Stimulated activated CD8-positive, alpha-beta memory T cell treated with anti-CD3 and anti-CD28 coated beads, Interleukin-2, amount 100 ng/mL, for 1 hour (primary cell): ENCODE measurements around the gene MRPS2.
"Not testable (repeated sequence)": the region's sequence is repeated elsewhere in the genome, so short reads cannot be mapped to it uniquely, and the experiment has no call there.

Experiments used
- DNase-seq, 2 donors: peaks; one replicate each; pipeline ENCODE4 v3.0.0-alpha.2; 2020; ENCODE audit warnings: low read depth in 2 of 2

MRPS2 gene

DNA sequence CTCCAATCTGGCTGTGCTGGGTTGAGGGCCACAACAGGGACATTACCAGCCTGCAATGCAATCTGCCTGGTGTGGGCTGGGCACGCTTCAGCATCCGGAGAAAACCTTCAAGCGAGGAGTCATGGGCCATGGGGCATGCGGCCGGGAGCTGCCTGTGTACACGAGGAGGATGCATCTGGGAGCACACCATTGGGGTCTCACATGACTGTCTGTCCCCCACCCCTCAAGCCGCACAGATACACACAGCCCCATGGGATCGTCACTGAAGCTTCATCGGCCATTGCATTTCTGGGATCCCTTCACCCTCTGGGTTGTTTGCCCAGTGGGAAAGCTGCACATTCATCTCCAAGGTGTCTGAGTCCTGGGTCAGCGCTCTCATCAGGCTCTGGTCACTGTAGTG, 30.6 kb downstream of the MRPS2 start:
- DNase-seq = no peak

DNA sequence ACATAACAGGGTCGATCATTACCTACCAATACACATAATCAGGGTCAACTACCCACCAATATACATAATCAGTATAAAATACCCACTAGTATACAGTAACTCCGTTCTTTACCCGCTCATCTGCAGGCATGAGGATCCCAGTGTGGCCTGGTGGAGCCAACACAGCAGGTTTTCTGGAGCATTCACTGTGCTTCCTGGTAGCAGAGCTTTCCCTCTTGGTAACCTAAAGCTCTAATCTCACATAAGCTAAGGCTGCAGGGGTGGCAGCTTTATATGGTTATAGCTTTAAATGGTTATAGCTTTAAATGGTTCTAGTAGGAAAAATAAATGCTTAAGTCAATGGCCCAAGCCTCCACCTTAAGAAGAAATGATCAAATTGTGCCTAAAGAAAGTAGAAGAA, 32.6 kb downstream of the MRPS2 start:
- no peak for DNase-seq

DNA sequence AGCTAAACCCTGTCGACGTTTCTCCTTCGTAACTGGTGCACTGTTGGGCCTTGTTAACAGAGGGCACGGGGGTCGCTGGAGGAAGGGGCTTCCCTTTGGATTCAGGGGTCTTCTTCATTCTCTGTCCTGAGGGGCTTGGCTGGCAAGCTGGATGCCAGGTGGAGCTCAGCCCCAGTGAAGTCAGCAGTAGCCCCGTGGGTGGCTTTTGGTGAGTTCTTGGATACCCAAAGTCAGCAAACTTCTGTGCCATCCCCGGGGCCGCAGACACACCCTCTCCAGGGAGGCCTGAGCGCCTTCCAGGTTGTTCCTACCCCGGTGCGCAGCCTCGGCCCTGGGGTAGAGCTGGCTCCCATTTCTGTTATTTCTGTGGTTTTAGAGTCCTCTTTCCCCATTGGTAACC, 33.2 kb downstream of the MRPS2 start:
- DNase-seq = no peak

DNA sequence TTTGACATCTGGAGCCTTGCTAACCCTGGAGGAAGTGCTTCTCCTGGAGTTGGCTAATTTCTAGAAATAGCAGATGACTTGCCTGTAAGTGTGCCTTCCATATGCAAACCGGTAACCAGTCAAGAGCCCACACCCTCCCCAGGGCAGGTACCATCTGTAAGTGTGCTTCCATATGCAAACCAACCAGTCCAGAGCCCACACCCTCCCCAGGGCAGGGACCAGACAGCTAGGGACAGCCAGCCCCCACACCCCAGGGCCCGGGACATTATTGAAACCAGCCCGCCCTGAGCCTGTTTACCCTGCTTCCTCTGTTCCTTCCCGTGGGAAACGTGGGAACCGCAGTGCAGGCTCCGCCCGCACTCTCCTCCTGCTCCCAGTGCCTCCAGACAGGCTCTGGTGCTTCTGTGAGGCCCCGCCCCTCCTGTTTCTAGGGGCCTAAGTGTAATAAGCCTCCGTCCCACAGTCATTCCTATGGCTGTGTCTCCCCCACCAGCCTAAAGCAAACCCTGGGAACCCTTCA, 33.8 kb downstream of the MRPS2 start:
- DNase-seq = not testable (repeated sequence)

DNA sequence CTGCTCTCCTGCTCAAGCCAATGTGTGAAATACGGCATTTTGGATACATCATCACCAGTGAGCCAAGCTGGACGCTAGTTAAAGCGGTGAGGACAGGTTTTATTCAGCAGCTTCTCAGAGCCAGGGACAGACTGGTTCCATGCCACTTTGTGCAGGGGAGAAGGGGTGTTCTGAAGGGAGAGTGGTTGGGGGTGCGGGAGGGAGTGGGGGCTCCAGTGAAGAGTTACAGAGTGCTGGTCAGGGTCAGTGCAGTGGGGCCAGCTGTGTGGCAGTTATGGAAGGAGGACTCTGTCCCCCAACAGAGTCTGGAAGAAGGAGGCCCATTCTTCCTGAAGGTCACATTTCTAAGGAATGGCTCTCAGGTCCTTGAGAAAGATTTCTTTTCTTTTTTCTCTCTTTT, 34.3 kb downstream of the MRPS2 start:
- DNase-seq = not testable (repeated sequence)

DNA sequence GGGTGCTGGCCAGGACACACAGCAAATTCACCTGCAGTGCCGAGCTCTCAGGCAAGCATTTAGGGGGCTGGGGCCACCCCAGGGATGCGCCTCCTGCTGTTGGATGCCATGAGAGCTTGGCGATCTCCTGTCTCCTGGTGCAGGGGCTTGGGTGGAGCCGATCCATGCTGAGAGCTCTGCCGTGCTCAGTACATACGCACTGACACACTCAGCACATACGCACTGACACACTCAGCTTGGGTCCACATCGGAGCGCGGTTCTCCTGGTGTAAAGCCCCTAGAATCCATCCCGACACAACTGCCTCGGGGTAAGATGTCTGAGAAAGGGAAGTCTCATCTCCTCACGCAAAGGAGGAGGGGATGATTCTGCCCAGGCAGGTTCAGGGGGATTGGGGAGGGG, 35.1 kb downstream of the MRPS2 start:
- not testable (repeated sequence) for DNase-seq

DNA sequence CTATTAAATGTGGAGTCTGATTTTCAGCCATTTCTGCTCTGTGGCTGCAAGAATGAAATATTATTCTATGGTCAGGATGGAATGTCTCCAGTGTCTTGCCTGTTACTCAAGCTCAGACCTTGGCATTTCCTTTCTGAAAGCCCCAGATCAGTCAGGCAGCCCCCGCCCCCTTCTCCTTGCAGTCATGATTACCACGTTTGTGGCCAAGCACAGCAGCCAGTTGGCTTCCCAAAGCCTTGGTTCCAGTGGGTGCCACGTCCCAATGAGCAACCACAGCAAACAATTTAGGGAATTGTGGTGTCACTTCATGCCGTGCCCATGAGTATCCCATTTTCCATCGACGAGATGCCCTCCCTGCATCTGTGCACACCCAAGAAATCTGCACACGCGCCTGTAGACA, 35.7 kb downstream of the MRPS2 start:
- DNase-seq = no peak

DNA sequence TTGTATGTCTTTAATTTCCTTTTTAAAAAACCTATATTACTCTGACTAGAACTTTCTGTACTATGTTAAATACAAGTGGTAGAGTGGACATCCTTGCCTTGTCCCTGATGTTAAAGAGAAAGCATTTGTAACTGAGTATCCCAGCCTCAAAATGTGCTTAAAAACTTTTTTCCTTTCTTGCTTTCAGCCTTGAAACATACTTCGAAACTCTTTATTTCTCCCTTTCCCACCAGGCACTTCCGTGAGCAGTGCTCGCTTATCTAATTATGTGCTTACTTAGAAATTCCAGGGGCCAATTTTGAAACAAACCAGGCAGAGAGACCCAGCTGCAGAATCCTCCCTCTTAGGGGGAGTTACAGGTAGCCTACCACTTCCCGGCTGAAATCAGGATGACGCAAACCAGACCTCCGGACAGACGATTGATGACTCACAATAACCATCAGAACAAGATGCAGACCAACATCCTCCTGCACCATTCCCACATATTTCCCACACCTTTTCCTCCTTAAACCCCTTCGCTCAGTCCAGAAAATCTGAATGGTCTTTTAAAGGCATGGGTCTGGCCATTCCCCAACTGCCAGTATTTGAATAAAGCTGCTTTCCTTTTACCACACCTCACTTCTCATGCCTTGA, 42.9 kb downstream of the MRPS2 start:
- DNase-seq = not testable (repeated sequence)

DNA sequence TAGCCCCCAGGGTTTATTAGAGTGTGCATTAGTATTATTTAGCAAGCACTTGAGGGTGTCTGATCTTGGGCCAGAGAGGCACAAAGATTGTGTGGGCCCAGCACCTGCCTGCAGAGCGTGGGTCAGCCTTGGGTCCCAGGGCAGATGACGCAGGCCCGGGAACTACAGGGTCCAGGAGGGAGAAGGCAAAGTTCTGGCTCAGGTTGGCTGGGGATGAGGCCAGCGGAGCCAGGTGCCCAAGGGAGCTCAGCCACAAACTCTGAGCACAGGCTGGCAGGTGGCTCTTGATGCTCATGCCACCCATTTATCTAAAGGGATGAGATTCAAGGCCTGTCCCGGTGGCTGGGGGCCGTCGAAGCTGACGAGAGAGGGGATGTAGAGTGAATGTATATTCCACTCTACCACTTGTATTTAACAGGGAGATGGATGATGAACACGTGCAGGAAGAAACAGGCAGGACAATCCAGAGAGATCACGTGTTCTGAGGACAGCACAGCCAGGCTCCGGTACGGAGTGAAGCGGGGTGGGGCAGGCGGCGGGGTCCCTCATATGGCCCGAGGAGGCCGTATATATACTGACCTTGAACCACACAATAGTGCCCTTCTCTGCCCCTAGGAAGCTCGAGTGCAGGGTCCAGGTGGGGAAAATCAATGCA, 44.6 kb downstream of the MRPS2 start:
- no peak for DNase-seq

DNA sequence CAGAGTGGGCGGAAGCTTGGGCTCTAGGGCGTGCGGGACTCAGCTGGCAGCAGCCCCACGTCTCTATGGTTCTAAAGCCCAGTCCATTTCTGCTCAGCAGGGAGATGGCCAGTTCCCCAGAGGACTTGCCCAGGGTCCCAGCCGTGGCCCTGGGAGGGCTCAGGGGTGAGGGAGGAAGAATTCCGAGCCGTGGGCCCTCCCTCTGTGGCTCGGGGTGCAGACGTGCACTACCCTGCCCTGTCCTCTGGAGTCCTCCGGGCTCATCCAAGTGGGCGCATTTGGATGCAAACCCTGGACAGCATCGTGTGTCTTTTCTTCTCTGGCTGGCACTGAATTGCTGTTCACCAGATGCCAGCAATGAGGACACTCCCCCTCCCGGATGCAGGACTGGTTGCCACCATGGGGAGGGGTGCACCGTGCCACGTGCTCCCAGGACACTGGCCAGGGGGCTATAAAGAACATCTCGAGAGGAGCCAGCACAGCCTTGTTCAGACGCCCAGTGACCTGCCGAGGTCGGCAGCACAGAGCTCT, 45.2 kb downstream of the MRPS2 start, which contains the start of gene OBP2A:
TSS of gene OBP2A (plus strand) at position 481 of the 531 bp plus-strand sequence. CDS start 55 bp downstream, outside the sequence.
- not testable (repeated sequence) for DNase-seq

DNA sequence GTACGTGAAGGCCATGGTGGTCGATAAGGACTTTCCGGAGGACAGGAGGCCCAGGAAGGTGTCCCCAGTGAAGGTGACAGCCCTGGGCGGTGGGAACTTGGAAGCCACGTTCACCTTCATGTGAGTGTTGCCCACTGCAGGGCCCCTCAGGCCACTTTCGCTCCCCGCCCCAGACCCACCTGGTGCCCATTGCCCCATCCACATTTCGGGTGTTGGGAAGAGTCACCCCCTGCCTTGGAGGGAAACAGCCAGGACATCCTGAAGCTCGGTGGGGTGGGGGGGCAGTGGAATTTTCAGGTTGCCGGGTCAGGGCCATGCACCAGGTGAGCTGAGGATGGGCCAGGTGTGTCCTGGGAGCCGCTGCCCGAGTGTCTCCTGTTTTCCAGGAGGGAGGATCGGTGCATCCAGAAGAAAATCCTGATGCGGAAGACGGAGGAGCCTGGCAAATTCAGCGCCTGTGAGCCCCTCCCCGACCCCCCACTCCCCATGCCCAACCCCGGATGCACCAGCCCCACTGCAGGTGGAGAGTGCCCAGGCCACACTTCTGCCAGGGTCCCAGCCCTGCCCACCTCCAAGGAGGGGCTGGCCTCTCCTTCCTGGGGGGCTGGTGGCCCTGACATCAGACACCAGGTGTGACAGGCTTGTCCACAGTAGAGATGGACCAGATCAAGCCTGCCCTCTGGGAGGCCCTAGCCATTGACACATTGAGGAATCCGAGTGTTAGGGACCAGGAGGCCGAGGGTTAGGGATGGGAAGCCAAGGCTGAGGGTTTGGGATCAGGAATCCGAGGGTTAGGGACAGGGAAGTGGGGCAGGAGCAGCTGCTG, 46.5 kb downstream of the MRPS2 start:
- DNase-seq = not testable (repeated sequence)

DNA sequence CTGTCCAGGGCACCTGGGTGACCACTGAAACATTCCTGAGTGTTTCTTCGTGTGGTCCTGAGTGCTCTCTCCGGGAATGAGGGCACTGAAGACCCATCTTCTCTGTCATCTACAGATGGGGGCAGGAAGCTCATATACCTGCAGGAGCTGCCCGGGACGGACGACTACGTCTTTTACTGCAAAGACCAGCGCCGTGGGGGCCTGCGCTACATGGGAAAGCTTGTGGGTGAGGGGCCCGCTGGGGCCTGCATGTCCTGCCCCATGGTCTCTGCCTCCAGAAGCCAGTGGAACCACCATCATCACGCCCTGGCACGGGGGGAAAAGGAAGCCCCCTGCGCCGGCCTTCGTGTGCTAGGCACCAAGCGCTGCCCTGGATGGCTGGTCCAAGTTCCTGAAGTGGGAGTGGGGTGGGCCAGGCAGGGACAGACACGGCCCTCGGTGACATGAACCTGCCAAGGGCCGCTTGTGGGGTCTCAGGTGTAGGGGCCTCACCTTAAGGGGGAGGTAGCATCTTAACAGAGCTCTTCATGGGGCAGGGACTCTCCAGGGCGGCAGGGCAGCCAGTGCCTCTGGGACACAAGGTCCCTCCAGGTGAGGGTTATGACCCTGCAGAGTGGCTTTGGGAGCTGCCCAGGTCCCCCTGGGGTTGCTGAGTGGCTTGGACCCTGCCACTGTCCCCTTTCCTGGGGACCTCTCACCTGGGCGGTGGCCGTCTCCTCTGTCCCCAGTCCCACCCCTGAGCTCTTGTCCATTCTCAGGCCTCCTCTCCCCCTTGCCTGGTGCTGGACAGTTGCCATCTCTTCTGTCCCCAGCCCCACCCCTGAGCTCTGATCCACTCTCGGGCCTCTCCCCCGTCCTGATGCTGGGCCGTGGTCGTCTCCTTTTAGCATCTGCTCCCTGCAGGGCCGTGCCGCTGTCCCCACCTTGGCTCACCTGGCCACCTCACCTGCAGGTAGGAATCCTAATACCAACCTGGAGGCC, 47.6 kb downstream of the MRPS2 start:
- no peak for DNase-seq

DNA sequence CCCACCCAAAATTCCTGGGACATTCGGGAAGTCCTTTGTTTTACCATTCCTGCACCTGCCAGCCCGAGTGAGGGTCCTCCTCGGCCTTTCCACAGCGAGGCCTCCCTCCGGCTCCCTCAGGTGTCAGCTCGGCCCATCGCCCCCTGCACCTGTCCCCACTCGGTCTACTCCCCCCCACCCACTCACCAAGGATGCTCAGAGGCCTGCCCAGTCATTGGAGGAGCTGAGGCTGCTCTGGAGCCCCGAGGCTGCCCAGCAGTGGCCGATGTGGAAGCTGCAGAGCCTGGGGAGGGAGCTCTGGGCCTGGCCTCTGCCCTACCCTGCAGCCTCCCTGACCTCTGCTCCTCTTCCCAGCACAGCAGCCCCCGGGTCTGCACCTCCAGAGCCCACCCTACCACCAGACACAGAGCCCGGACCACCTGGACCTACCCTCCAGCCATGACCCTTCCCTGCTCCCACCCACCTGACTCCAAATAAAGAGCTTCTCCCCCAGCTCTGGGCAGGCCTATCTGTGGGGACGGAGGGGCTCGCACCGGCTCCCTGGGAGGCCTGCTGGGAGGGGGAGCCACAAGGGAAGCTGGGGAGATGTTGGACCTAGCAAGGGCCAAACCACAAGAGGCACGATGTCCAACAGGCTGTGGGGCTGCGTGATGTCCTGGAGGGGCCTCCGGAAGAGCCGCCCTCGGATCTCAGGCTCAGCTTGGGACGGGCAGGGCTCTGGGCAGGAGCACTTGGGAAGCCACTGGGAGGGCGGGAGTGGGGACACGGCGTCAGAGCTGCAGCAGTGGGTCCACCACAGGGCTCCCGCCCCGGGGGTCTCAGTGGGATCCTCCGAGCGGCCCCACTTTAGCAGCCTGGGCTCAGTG, 49.2 kb downstream of the MRPS2 start:
- DNase-seq = not testable (repeated sequence)

DNA sequence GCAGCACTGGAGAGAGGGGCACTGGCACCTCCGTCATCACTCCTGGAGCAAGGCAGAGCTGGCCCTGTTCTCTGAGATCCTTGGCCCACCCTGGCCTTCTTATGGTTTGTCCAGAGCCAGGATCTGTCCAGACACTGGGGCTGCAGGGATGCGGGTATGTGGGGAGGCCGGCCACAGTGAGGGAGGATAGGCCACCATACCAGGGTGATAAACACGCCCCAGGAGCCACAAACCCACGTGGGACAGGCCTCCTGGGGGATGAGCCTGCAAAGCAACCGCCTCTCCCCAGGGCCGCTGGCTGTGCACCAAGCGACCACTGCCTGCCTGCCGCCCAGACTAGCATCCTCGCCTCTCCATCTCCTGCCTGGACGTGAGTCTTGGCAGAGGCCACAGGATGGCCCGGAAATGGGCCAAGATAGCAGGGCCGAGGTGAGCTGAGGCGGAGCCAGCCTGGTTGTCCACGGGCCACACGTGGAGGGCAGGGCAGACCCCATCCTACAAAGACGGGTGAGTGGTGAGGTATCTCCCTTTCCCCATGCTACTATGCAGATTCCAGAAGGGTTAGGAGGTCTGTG, 49.9 kb downstream of the MRPS2 start:
- no peak for DNase-seq

DNA sequence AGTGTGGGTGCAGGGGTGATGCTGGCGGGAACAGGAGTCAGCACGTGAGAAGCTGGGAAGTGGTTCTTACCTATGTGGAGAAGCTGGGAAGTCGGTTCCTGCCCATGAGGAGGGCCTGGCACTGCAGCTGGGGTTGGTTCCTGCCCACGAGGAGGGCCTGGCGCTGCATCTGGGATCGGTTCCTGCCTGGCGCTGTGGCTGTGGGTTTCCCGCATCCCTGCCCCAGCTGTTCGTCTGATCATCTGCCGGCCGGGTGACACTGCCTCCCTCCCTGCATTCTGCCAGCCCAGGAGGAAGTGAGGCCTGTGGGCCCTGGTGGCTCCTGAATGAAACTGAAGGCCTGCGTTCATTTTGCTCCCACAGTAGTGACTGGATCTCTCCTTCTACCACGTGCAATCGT, 50.5 kb downstream of the MRPS2 start:
- no peak for DNase-seq

DNA sequence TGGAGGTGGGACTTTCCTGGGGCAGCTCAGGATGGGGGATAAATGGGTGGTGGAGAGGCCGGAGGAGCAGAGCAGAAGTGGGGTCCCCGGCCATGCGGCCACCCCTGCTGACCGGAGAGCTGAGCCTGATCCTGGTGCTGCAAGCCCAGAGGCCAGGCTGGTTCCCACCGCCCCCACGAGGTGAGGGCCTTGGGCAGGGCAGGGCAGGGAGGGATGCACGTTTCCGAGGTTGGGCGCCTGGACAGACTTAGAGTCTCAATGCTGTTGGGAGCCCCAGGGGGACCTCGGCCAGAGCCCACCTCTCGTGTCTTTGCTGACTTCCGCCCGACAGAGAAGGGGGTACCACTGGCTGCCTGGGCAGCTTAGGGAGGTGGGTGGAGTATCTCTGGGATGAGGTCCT, 51.0 kb downstream of the MRPS2 start:
- no peak for DNase-seq

DNA sequence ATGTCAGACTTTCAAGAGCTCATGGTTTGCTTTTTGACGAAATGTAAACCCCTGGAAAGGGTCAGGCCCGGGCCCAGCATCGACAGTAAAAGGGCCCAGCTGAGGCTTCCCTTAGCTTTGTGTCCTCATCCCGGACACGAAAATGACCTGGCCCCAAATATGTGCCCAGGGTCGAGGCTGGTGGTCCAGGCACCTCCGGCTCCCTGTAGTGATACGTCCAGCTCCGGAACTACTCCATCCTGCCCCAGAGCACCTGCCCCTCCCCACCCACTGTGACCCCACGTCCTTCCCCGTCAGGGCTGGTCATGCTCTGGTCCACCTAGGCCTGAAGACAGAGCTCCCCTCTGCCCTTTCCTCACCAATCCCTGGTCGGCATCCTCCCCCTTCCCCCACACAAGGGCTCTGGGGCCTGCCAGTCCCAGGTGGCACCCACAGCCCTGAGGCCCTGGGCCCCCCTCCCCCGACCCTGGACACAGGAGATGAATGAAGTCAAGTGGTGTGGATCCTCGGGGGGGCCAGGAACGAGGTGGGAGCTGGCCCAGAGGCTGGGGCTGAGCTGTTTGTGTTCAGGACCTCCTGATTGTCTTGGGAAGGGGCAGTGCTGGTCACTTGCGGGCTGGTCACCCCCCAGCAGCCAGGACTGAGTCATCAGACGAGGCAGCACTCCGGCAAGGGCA, 51.7 kb downstream of the MRPS2 start:
- DNase-seq = no peak

DNA sequence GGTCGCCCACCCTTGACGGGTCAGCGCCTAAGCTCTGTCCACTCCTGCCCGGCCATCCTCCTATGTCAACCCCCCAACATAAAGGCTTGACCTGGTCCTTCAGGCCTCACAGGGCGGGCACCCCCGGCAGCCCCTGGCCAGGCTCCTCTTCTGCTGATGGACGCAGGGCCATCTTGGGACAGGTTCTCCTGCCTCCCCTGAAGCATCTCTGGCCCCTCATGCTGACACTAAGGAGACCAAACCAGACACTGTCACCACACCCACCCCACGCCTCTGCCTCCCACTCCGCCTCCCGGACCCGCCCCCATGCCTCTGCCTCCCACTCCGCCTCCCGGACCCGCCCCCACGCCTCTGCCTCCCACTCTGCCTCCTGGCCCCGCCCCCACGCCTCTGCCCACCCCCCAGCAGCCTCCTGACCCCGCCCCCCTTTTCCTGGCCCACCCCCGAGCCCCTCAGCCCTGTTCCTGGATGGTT, 52.3 kb downstream of the MRPS2 start:
- no peak for DNase-seq
